PC-9 (cell line): ENCODE data around the gene GRAMD2B. TPM values are rescaled to one million over a fixed set of nuclear protein-coding genes. Genes with fewer than 3 reads are reported as not detected.

Experiments
- BruUV-seq: library from RNA; stranded (reverse); fragments of 400-500 nt; replicated peaks from 2 replicates; lab custom pipeline; 2021; lab: Mats Ljungman, UMichigan
- CTCF ChIA-PET: fragments of 300-600 bp; sonication (Branson Sonifier 250); formaldehyde crosslinking; loops from one replicate; lab custom pipeline; 2022; ENCODE audit warnings: antibody characterized with exemption; lab: Charles Lee
- POLR2A ChIA-PET: fragments of 300-600 bp; sonication (Branson Sonifier 250); formaldehyde crosslinking; loops from one replicate; lab custom pipeline; 2022; ENCODE audit warnings: antibody characterized with exemption; ENCODE audit not compliant: unreplicated experiment; lab: Charles Lee
- DNase-seq, 2 experiments: peaks; one replicate each; pipeline versions ENCODE4 v3.0.0 to v3.0.0-alpha.2; 2015 to 2022; ENCODE audit warnings: mixed read lengths in 1 of 2
- H2AFZ ChIP-seq: fragments of 200-600 bp; sonication (generic); 2 replicates; pipeline ENCODE4 v1.8.1; 2017; ENCODE audit warnings: antibody characterized with exemption
- H3F3A ChIP-seq: fragments of 200-600 bp; sonication (generic); 2 replicates; pipeline ENCODE4 v1.8.1; 2017; ENCODE audit warnings: antibody characterized with exemption, mild to moderate bottlenecking, low read depth; ENCODE audit not compliant: insufficient read depth
- H3K27ac ChIP-seq: fragments of 200-600 bp; sonication (generic); 2 replicates; pipeline ENCODE4 v1.6.1; 2016; ENCODE audit warnings: mixed run types
- H3K27me3 ChIP-seq: fragments of 200-600 bp; sonication (generic); 2 replicates; pipeline ENCODE4 v1.6.1; 2016; ENCODE audit warnings: low read depth, mixed run types; ENCODE audit not compliant: insufficient read depth
- H3K36me3 ChIP-seq: fragments of 200-600 bp; sonication (generic); 2 replicates; pipeline ENCODE4 v1.6.1; 2016; ENCODE audit warnings: low read depth, mixed run types
- H3K4me1 ChIP-seq: fragments of 200-600 bp; sonication (generic); replicated peaks from 2 replicates; pipeline ENCODE4 v1.6.1; 2016; ENCODE audit warnings: mixed run types; ENCODE audit not compliant: insufficient read depth
- H3K4me2 ChIP-seq: fragments of 200-600 bp; sonication (generic); 2 replicates; pipeline ENCODE4 v1.6.1; 2017; ENCODE audit warnings: mixed run types
- H3K4me3 ChIP-seq: fragments of 200-600 bp; sonication (generic); 2 replicates; pipeline ENCODE4 v1.6.1; 2016; ENCODE audit warnings: mixed run types
- H3K79me2 ChIP-seq: fragments of 200-600 bp; sonication (generic); 2 replicates; pipeline ENCODE4 v1.6.1; 2017; ENCODE audit warnings: low read depth, mixed run types
- H3K9me2 ChIP-seq: fragments of 200-600 bp; sonication (generic); 2 replicates; pipeline ENCODE4 v1.8.1; 2017; ENCODE audit warnings: mild to moderate bottlenecking; ENCODE audit not compliant: insufficient read depth
- H3K9me3 ChIP-seq: fragments of 200-600 bp; sonication (generic); 2 replicates; pipeline ENCODE4 v1.8.1; 2016; ENCODE audit warnings: low read depth; ENCODE audit not compliant: insufficient read depth
- H4K20me1 ChIP-seq: fragments of 200-600 bp; sonication (generic); 2 replicates; pipeline ENCODE4 v1.8.1; 2017; ENCODE audit not compliant: insufficient read depth
- EZH2 ChIP-seq: fragments of 200-600 bp; sonication (generic); IDR thresholded peaks from 2 replicates; pipeline ENCODE4 v1.8.0; 2017; ENCODE audit warnings: antibody characterized with exemption, low read depth
- intact Hi-C: fragments of 100-400 bp; cut with micrococcal nuclease; formaldehyde crosslinking; loops from one replicate; pipeline ENCODE4 v1.10.0; 2022; ENCODE audit not compliant: unreplicated experiment
- total RNA-seq: library from RNA; stranded (reverse); gene quantifications from 2 replicates; pipeline ENCODE4 v1.2.3, GENCODE V29; 2021
- TF ChIP-seq, protein P1 (sequence below): fragments of 200-600 bp; sonication (generic); conservative IDR thresholded peaks from 2 replicates; pipeline ENCODE4 v1.6.1; 2017; ENCODE audit warnings: mixed run types, antibody characterized with exemption, mild to moderate bottlenecking, moderate library complexity

The GRAMD2B gene
- total RNA-seq, 1 experiment from 2014 or later, result 10.0 TPM

- CTCF ChIA-PET, result interaction anchor here (0.6 kb wide), 1 partner anchor 144 kb away, joined by 3 read pairs; no protein-coding TSS in a partner anchor
Measured at GRCh38 chr5:126481243-126481642, 58.0 kb downstream of the GRAMD2B start.

GRCh38 chr5:126482591-126482990 is 59.4 kb downstream of the GRAMD2B start:
- Histone ChIP-seq H4K20me1 (no peaks in the 10 kb centered on the region), H3K79me2 (no peaks in the 10 kb centered on the region), H3K4me2 (no peak overlapping the region), H3K9me2 (no peaks in the 10 kb centered on the region), H3K4me1 (no peaks in the 10 kb centered on the region), H3K36me3 (peaks cover 20% of the 10 kb centered on the region; the same call in 1 of the 2 replicates), H2AFZ (no peak overlapping the region), H3K4me3 (no peak overlapping the region), H3K9me3 (no peaks in the 10 kb centered on the region), H3K27me3 (no peaks in the 10 kb centered on the region), H3F3A (no peaks in the 10 kb centered on the region), H3K27ac (no peak overlapping the region)
- ChIA-PET CTCF (no interaction called here), POLR2A (interaction anchor here (0.5 kb wide), 1 partner anchor 61 kb away, joined by 12 read pairs; no protein-coding TSS in a partner anchor)
- BruUV-seq, result no TSS peak
- TF ChIP-seq, protein P1, sequence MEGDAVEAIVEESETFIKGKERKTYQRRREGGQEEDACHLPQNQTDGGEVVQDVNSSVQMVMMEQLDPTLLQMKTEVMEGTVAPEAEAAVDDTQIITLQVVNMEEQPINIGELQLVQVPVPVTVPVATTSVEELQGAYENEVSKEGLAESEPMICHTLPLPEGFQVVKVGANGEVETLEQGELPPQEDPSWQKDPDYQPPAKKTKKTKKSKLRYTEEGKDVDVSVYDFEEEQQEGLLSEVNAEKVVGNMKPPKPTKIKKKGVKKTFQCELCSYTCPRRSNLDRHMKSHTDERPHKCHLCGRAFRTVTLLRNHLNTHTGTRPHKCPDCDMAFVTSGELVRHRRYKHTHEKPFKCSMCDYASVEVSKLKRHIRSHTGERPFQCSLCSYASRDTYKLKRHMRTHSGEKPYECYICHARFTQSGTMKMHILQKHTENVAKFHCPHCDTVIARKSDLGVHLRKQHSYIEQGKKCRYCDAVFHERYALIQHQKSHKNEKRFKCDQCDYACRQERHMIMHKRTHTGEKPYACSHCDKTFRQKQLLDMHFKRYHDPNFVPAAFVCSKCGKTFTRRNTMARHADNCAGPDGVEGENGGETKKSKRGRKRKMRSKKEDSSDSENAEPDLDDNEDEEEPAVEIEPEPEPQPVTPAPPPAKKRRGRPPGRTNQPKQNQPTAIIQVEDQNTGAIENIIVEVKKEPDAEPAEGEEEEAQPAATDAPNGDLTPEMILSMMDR, result no peak
- intact Hi-C loops, result no loop called here
- DNase-seq, result no peak

More at GRCh38 chr5:126481243-126481642, 58.0 kb downstream of the GRAMD2B start:
- H4K20me1 ChIP-seq, result no peaks in the 10 kb centered on the region
- peaks cover 16% of the 10 kb centered on the region; the same call in 1 of the 2 replicates for H3K36me3 ChIP-seq
- DNase-seq, result no peak
- intact Hi-C loops, result no loop called here
- H3K9me2 ChIP-seq, result no peaks in the 10 kb centered on the region
- no peak for TF ChIP-seq EZH2
- TF ChIP-seq, protein P1, result no peak
- H3K9me3 ChIP-seq, result no peaks in the 10 kb centered on the region
- BruUV-seq, result no TSS peak
- no peaks in the 10 kb centered on the region for H3K4me1 ChIP-seq
- H3K4me2 ChIP-seq, result no peak overlapping the region
- no peaks in the 10 kb centered on the region for H3F3A ChIP-seq
- POLR2A ChIA-PET, result no interaction called here
- H3K27ac ChIP-seq, result no peak overlapping the region
- H2AFZ ChIP-seq, result no peak overlapping the region
- H3K27me3 ChIP-seq, result no peaks in the 10 kb centered on the region
- H3K79me2 ChIP-seq, result no peaks in the 10 kb centered on the region
- H3K4me3 ChIP-seq, result no peak overlapping the region

GRCh38 chr5:126483156-126483555 is 59.9 kb downstream of the GRAMD2B start:
- H3K27ac ChIP-seq, result no peak overlapping the region
- POLR2A ChIA-PET, result no interaction called here

More at GRCh38 chr5:126483156-126483555, 59.9 kb downstream of the GRAMD2B start:
- Histone ChIP-seq H3K4me3 (no peak overlapping the region), H4K20me1 (no peaks in the 10 kb centered on the region), H3K4me1 (no peaks in the 10 kb centered on the region), H3K9me2 (no peaks in the 10 kb centered on the region), H3F3A (no peaks in the 10 kb centered on the region), H3K36me3 (peaks cover 24% of the 10 kb centered on the region), H3K4me2 (no peak overlapping the region), H3K27me3 (no peaks in the 10 kb centered on the region), H2AFZ (no peak overlapping the region), H3K9me3 (no peaks in the 10 kb centered on the region), H3K79me2 (no peaks in the 10 kb centered on the region)
- intact Hi-C loops, result no loop called here
- no peak for TF ChIP-seq EZH2
- TF ChIP-seq, protein P1, result no peak
- no peak for DNase-seq
- CTCF ChIA-PET, result no interaction called here
- no TSS peak for BruUV-seq
